Ishikawa (cell line): Measurements from ENCODE around the gene HSD17B1.

Experiments
- CEBPB ChIP-seq: IDR thresholded peaks from 2 replicates; pipeline ENCODE4 v1.6.1; 2012
- CREB1 ChIP-seq: IDR thresholded peaks from 2 replicates; pipeline ENCODE4 v1.6.1; 2012; ENCODE audit warnings: low read depth
- EGR1 ChIP-seq: IDR thresholded peaks from 2 replicates; pipeline ENCODE4 v1.6.1; 2012
- EP300 ChIP-seq: IDR thresholded peaks from 2 replicates; pipeline ENCODE4 v1.6.1; 2012; ENCODE audit warnings: borderline replicate concordance
- FOXM1 ChIP-seq: IDR thresholded peaks from 2 replicates; pipeline ENCODE4 v1.6.1; 2012; ENCODE audit warnings: low read depth, borderline replicate concordance
- MAX ChIP-seq: IDR thresholded peaks from 2 replicates; pipeline ENCODE4 v1.6.1; 2012
- NFIC ChIP-seq: IDR thresholded peaks from 2 replicates; pipeline ENCODE4 v1.6.1; 2012
- RAD21 ChIP-seq: IDR thresholded peaks from 2 replicates; pipeline ENCODE4 v1.6.1; 2012; ENCODE audit warnings: low read depth
- REST ChIP-seq: IDR thresholded peaks from 2 replicates; pipeline ENCODE4 v1.6.1; 2012; ENCODE audit warnings: low read depth, mild to moderate bottlenecking
- TAF1 ChIP-seq: IDR thresholded peaks from 2 replicates; pipeline ENCODE4 v1.6.1; 2012; ENCODE audit warnings: low read depth, mild to moderate bottlenecking
- TCF12 ChIP-seq: IDR thresholded peaks from 2 replicates; pipeline ENCODE4 v1.6.1; 2012; ENCODE audit warnings: low read depth
- TEAD4 ChIP-seq: IDR thresholded peaks from 2 replicates; pipeline ENCODE4 v1.6.1; 2012
- USF1 ChIP-seq: IDR thresholded peaks from 2 replicates; pipeline ENCODE4 v1.6.1; 2012
- YY1 ChIP-seq: IDR thresholded peaks from 2 replicates; pipeline ENCODE4 v1.6.1; 2012; ENCODE audit warnings: low read depth
- ZBTB7A ChIP-seq: IDR thresholded peaks from 2 replicates; pipeline ENCODE4 v1.6.1; 2012; ENCODE audit warnings: low read depth

HSD17B1 gene

GRCh38 chr17:42531455-42532354 is 21.0 kb upstream of the HSD17B1 start:
- no peak for TF ChIP-seq USF1
- peak; percentile 71 for TF ChIP-seq MAX
- peak; percentile 23; the same call in 1 of the 2 replicates for TF ChIP-seq RAD21

GRCh38 chr17:42535155-42536047 is 17.3 kb upstream of the HSD17B1 start:
- no peak for TF ChIP-seq TAF1
- TF ChIP-seq CREB1 = no peak
- TF ChIP-seq YY1 = no peak
- no peak; the same call in 1 of the 2 replicates for TF ChIP-seq MAX
- TF ChIP-seq EP300 = no peak
- no peak for TF ChIP-seq TCF12
- no peak for TF ChIP-seq ZBTB7A
- no peak for TF ChIP-seq FOXM1
- TF ChIP-seq REST = no peak
- TF ChIP-seq USF1 = no peak
- no peak for TF ChIP-seq NFIC
- TF ChIP-seq RAD21 = no peak

- TF ChIP-seq MAX = peak; percentile 58; the same call in 1 of the 2 replicates
- 0 out of 2 replicates have a peak, but pooled peaks have one; percentile 21 for TF ChIP-seq EP300
- TF ChIP-seq YY1 = peak; percentile 29
- TF ChIP-seq TAF1 = no peak
- TF ChIP-seq CEBPB = no peak
- TF ChIP-seq ZBTB7A = 0 out of 2 replicates have a peak, but pooled peaks have one; percentile 78
- TF ChIP-seq NFIC = peak; percentile 81
- TF ChIP-seq EGR1 = 0 out of 2 replicates have a peak, but pooled peaks have one; percentile 23
- peak; percentile 98 for TF ChIP-seq USF1
- TF ChIP-seq REST = no peak
These were observed 16.7 kb upstream of the HSD17B1 start, which contains the start of gene NAGLU for GRCh38 chr17:42536048-42536371. TSS of gene NAGLU (plus strand) at chr17:42536241. CDS start at chr17:42536273, 32 bp downstream.

- TF ChIP-seq NFIC (peak; percentile 72; the same call in 1 of the 2 replicates), TEAD4 (no peak), YY1 (no peak), TCF12 (peak; percentile 45; the same call in 1 of the 2 replicates), CEBPB (no peak), MAX (peak; percentile 78), USF1 (peak; percentile 69)
These were observed 16.2 kb upstream of the HSD17B1 start for GRCh38 chr17:42536372-42537155.
